ENCODE measurements around the gene SND1.
"Not testable (repeated sequence)": the region's sequence is repeated elsewhere in the genome, so short reads cannot be mapped to it uniquely, and the experiment has no call there.

SND1 gene

GRCh38 chr7:128094686-128095085 is 442.7 kb downstream of the SND1 start:
- DNase-seq: no peak
- intact Hi-C loops (cut with DNase I): no loop called here

- no peak for DNase-seq
- intact Hi-C loops (cut with DNase I): no loop called here
Measured at GRCh38 chr7:128097211-128097731, 445.3 kb downstream of the SND1 start.

GRCh38 chr7:128098629-128099028 is 446.6 kb downstream of the SND1 start:
- intact Hi-C loops (cut with DNase I): no loop called here
- no peak for DNase-seq

GRCh38 chr7:128099204-128099671 is 447.2 kb downstream of the SND1 start:
- DNase-seq: no peak
- intact Hi-C loops (cut with DNase I): no loop called here

- intact Hi-C loops (cut with DNase I): no loop called here
- no peak for DNase-seq
Measured at GRCh38 chr7:128100225-128100948, 448.4 kb downstream of the SND1 start.

GRCh38 chr7:128100949-128101713 is 449.1 kb downstream of the SND1 start:
- intact Hi-C loops (cut with DNase I): no loop called here
- no peak for DNase-seq

GRCh38 chr7:128102490-128103291 is 450.7 kb downstream of the SND1 start:
- DNase-seq: no peak
- intact Hi-C loops (cut with DNase I): no loop called here

GRCh38 chr7:128103498-128104107 is 451.6 kb downstream of the SND1 start:
- intact Hi-C loops (cut with DNase I): no loop called here
- DNase-seq: peak in 12 of 42 donors; percentile 19 to 52 (median 29)

- DNase-seq: peak in 16 of 42 donors; percentile 15 to 58 (median 42)
- intact Hi-C loops (cut with DNase I): no loop called here
Measured at GRCh38 chr7:128104108-128104742, 452.2 kb downstream of the SND1 start.

GRCh38 chr7:128105228-128106022 is 453.4 kb downstream of the SND1 start:
- intact Hi-C loops (cut with DNase I): no loop called here
- DNase-seq: peak in 3 of 42 donors; percentile 9 to 21 (median 13)

GRCh38 chr7:128106821-128107220 is 454.8 kb downstream of the SND1 start:
- peak in 1 of 42 donors; percentile 7 for DNase-seq
- intact Hi-C loops (cut with DNase I): no loop called here

- DNase-seq: peak in 4 of 42 donors; percentile 1 to 7 (median 6)
- intact Hi-C loops (cut with DNase I): not testable (repeated sequence)
Measured at GRCh38 chr7:128107516-128107915, 455.5 kb downstream of the SND1 start.

GRCh38 chr7:128108129-128108528 is 456.1 kb downstream of the SND1 start:
- peak in 4 of 42 donors; percentile 7 to 31 (median 20) for DNase-seq
- intact Hi-C loops (cut with DNase I): no loop called here

- intact Hi-C loops (cut with DNase I): no loop called here
- peak in 9 of 42 donors; percentile 9 to 46 (median 19) for DNase-seq
Measured at GRCh38 chr7:128108641-128109423, 456.8 kb downstream of the SND1 start.

- intact Hi-C loops (cut with DNase I): not testable (repeated sequence)
Measured at GRCh38 chr7:128109424-128109969, 457.5 kb downstream of the SND1 start.

GRCh38 chr7:128110641-128111364 is 458.8 kb downstream of the SND1 start:
- peak in 3 of 42 donors; percentile 1 to 19 (median 6) for DNase-seq
- intact Hi-C loops (cut with DNase I): no loop called here

More at GRCh38 chr7:128109424-128109969, 457.5 kb downstream of the SND1 start:
- peak in 9 of 42 donors; percentile 13 to 51 (median 30) for DNase-seq

All from head of caudate nucleus (tissue), 42 donors.